CD14-positive monocyte (primary cell): ENCODE measurements around the gene GABRG3. TPM values are rescaled to one million over a fixed set of nuclear protein-coding genes. Genes with fewer than 3 reads are reported as not detected.

Experiments used
- DNase-seq, 3 donors: peaks; one replicate each; pipeline ENCODE4 v3.0.0-alpha.2; 2011 to 2022
- H2AFZ ChIP-seq: 2 replicates; pipeline ENCODE4 v1.6.0; 2012; ENCODE audit warnings: mild to moderate bottlenecking, low read depth, low read length, inconsistent platforms; ENCODE audit not compliant: insufficient read depth, poor library complexity, severe bottlenecking
- H3K27ac ChIP-seq, 2 donors: 1 replicate in 1 of 2; 2 replicates in 1 of 2; pipeline ENCODE4 v1.5.1; 2012 to 2013; ENCODE audit warnings: low read length in 2 of 2, control low read depth in 1 of 2, inconsistent platforms in 1 of 2, low read depth in 1 of 2, mild to moderate bottlenecking in 1 of 2
- H3K27me3 ChIP-seq, 2 donors: one replicate each; pipeline versions ENCODE4 v1.6.0 to v1.6.1; 2011 to 2013; ENCODE audit warnings: low read length in 2 of 2; ENCODE audit not compliant: control insufficient read depth in 2 of 2, insufficient read depth in 2 of 2
- H3K36me3 ChIP-seq, 2 donors: replicated peaks in 1 of 2; 1 replicate in 1 of 2; 2 replicates in 1 of 2; pipeline versions ENCODE4 v1.5.1 to v1.6.1; 2012 to 2013; ENCODE audit warnings: low read length in 2 of 2, control low read depth in 1 of 2, inconsistent platforms in 1 of 2, mild to moderate bottlenecking in 1 of 2; ENCODE audit not compliant: insufficient read depth in 2 of 2, control insufficient read depth in 1 of 2
- H3K4me1 ChIP-seq, 2 donors: 1 replicate in 1 of 2; 2 replicates in 1 of 2; pipeline versions ENCODE4 v1.5.1 to v1.6.1; 2012 to 2013; ENCODE audit warnings: low read length in 2 of 2, control low read depth in 1 of 2, inconsistent platforms in 1 of 2, mild to moderate bottlenecking in 1 of 2, moderate library complexity in 1 of 2; ENCODE audit not compliant: insufficient read depth in 2 of 2, control insufficient read depth in 1 of 2
- H3K4me2 ChIP-seq: replicated peaks from 2 replicates; pipeline ENCODE3; 2012; ENCODE audit warnings: low read length, moderate library complexity, mild to moderate bottlenecking; ENCODE audit not compliant: poor library complexity, severe bottlenecking; ENCODE audit errors: extremely low read depth
- H3K4me3 ChIP-seq, 3 experiments: fragments of 200-600 bp in 1 of 3; sonication (generic) in 1 of 3; replicated peaks in 1 of 3; 1 replicate in 2 of 3; 2 replicates in 1 of 3; pipeline ENCODE4 v1.5.1; 2011 to 2013; ENCODE audit warnings: low read length in 3 of 3, mild to moderate bottlenecking in 3 of 3, control low read depth in 2 of 3, low read depth in 2 of 3, inconsistent platforms in 1 of 3, moderate library complexity in 1 of 3
- H3K79me2 ChIP-seq: 2 replicates; pipeline ENCODE4 v1.6.0; 2012; ENCODE audit warnings: mild to moderate bottlenecking, control low read depth, inconsistent platforms, low read length, moderate library complexity; ENCODE audit not compliant: insufficient read depth
- H3K9ac ChIP-seq: 2 replicates; pipeline ENCODE4 v1.6.0; 2017; ENCODE audit warnings: low read length, mild to moderate bottlenecking; ENCODE audit not compliant: insufficient read depth, poor library complexity, severe bottlenecking
- H3K9me3 ChIP-seq, 2 donors: replicated peaks in 1 of 2; 1 replicate in 1 of 2; 2 replicates in 1 of 2; pipeline versions ENCODE4 v1.5.1 to v1.6.1; 2012 to 2013; ENCODE audit warnings: low read length in 2 of 2, control low read depth in 1 of 2; ENCODE audit not compliant: control insufficient read depth in 1 of 2, insufficient read depth in 1 of 2
- H4K20me1 ChIP-seq: 2 replicates; pipeline ENCODE4 v1.6.0; 2012; ENCODE audit warnings: mild to moderate bottlenecking, low read length, control low read depth, moderate library complexity; ENCODE audit not compliant: insufficient read depth
- H3K27ac Mint-ChIP-seq, 7 donors: one replicate each; pipeline ENCODE4 v1.8.0; 2020; ENCODE audit warnings: mild to moderate bottlenecking in 7 of 7, mixed read lengths in 7 of 7, moderate library complexity in 6 of 7, inconsistent platforms in 2 of 7
- H3K27me3 Mint-ChIP-seq, 3 donors: one replicate each; pipeline ENCODE4 v1.8.0; 2021 to 2022; ENCODE audit warnings: low read depth in 3 of 3, mild to moderate bottlenecking in 3 of 3, mixed read lengths in 3 of 3, moderate library complexity in 3 of 3, inconsistent platforms in 1 of 3
- H3K36me3 Mint-ChIP-seq, 2 donors: one replicate each; pipeline ENCODE4 v1.8.0; 2020; ENCODE audit warnings: mixed read lengths in 2 of 2, inconsistent platforms in 1 of 2, mild to moderate bottlenecking in 1 of 2
- H3K4me1 Mint-ChIP-seq: one replicate; pipeline ENCODE4 v1.8.0; 2020; ENCODE audit warnings: mild to moderate bottlenecking, mixed read lengths
- H3K4me3 Mint-ChIP-seq, 2 donors: one replicate each; pipeline ENCODE4 v1.8.0; 2020; ENCODE audit warnings: mild to moderate bottlenecking in 2 of 2, mixed read lengths in 2 of 2, moderate library complexity in 1 of 2
- H3K9me3 Mint-ChIP-seq, 7 donors: one replicate each; pipeline ENCODE4 v1.8.0; 2020 to 2022; ENCODE audit warnings: mixed read lengths in 7 of 7, mild to moderate bottlenecking in 6 of 7, moderate library complexity in 6 of 7, inconsistent platforms in 2 of 7
- CTCF ChIP-seq: fragments of 200-600 bp; IDR thresholded peaks from one replicate; pipeline ENCODE4 v1.8.0; 2022; ENCODE audit warnings: antibody characterized with exemption, mild to moderate bottlenecking
- WGBS: methylation state at CpG from one replicate; pipeline ENCODE4 v1.1.5; 2013; ENCODE audit warnings: missing lambda C conversion rate; ENCODE audit not compliant: insufficient coverage; 5-methylcytosine and 5-hydroxymethylcytosine counted together
- intact Hi-C, 2 donors: fragments of 100-400 bp; cut with micrococcal nuclease; formaldehyde crosslinking; loops; one replicate each; pipeline versions ENCODE4 v1.15.0 to v1.15.1; 2023
- polyA plus RNA-seq, 3 donors: library from polyadenylated mRNA; depleted of rRNA in 1 of 3; unstranded in 2 of 3; stranded (reverse) in 1 of 3; fragments of 300-500 nt in 2 of 3; fragments of >200 nt in 1 of 3; fragmentation: Illumina TruSeq in 2 of 3; gene quantifications; 1 replicate in 2 of 3; 2 replicates in 1 of 3; pipeline ENCODE4 v1.2.3, GENCODE V29; 2012 to 2021

The GABRG3 gene
- polyA plus RNA-seq, 3 donors: not detected

- no peaks in the 10 kb centered on the region for H3K79me2 ChIP-seq
- no peak overlapping the region for H3K27ac ChIP-seq
- TF ChIP-seq CTCF: no peak
- H3K9me3 ChIP-seq: peaks cover 15 to 26% of the 10 kb centered on the region in 2 donors
- no peaks in the 10 kb centered on the region for H3K4me1 ChIP-seq
- H3K4me3 ChIP-seq: no peak overlapping the region
- intact Hi-C loops: no loop called here
- Mint-ChIP-seq H3K27ac (no peak overlapping the region), H3K4me3 (no peak overlapping the region), H3K27me3 (no peaks in the 10 kb centered on the region), H3K36me3 (no peaks in the 10 kb centered on the region), H3K9me3 (peaks cover 4 to 29% (median 10%) of the 10 kb centered on the region in 7 donors), H3K4me1 (no peaks in the 10 kb centered on the region)
- no peak overlapping the region for H3K9ac ChIP-seq
- H3K27me3 ChIP-seq: no peaks in the 10 kb centered on the region
- WGBS: 67% methylated on average over 1 of the region's 1 CpG
- H3K4me2 ChIP-seq: no peak overlapping the region
- H3K36me3 ChIP-seq: no peaks in the 10 kb centered on the region
- no peak overlapping the region for H2AFZ ChIP-seq
- no peak for DNase-seq
- no peaks in the 10 kb centered on the region for H4K20me1 ChIP-seq
These were observed 123.3 kb downstream of the GABRG3 start for GRCh38 chr15:27094235-27094634.

GRCh38 chr15:27095886-27096624 lies 125.1 kb downstream of the GABRG3 start:
- intact Hi-C loops: no loop called here
- H3K4me1 ChIP-seq: no peaks in the 10 kb centered on the region
- Mint-ChIP-seq H3K4me1 (no peaks in the 10 kb centered on the region), H3K9me3 (peaks cover 4 to 30% (median 15%) of the 10 kb centered on the region in 7 donors), H3K27me3 (peaks cover 0 to 2% (median 0%) of the 10 kb centered on the region in 3 donors), H3K4me3 (no peak overlapping the region), H3K27ac (no peak overlapping the region), H3K36me3 (no peaks in the 10 kb centered on the region)
- no peak overlapping the region for H3K9ac ChIP-seq
- no peak overlapping the region for H2AFZ ChIP-seq
- no peak for TF ChIP-seq CTCF
- DNase-seq: no peak
- H3K79me2 ChIP-seq: no peaks in the 10 kb centered on the region
- no peaks in the 10 kb centered on the region for H4K20me1 ChIP-seq
- no peak overlapping the region for H3K4me3 ChIP-seq
- H3K36me3 ChIP-seq: no peaks in the 10 kb centered on the region
- 85% methylated on average over 5 of the region's 8 CpGs for WGBS
- no peak overlapping the region for H3K27ac ChIP-seq
- H3K4me2 ChIP-seq: no peak overlapping the region
- no peaks in the 10 kb centered on the region for H3K27me3 ChIP-seq
- H3K9me3 ChIP-seq: peaks cover 10 to 22% of the 10 kb centered on the region in 2 donors
